ENCODE results near the gene CIAO3. TPM values are rescaled to one million over a fixed set of nuclear protein-coding genes. Genes with fewer than 3 reads are reported as not detected.
"Not testable (repeated sequence)": the region's sequence is repeated elsewhere in the genome, so short reads cannot be mapped to it uniquely, and the experiment has no call there.

Gene CIAO3
- total and polyA plus RNA-seq, 5 donors: 21.5 to 31.3 (median 23.9) TPM

DNA sequence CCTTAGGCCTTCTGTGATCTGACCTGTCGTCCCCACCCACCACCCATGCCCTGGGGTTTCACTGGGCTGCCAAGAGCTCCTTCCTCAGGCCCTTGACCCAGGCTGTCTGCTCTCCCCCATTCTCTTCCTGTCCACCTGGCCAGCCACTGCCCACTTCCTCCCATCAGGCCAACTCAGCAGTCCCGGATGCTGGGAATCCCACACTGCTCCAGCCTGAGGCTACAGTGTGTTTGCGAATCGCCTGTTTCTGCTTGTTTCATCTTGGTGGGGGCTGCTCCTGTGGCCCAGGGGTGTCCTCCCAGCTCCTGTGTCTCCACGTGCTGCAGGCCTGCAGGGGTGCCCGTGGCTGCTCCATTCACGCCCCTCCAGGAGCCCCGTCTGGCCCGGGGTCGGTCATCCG lies 26.7 kb downstream of the CIAO3 start:
- Histone ChIP-seq H3K4me3 (ENCODE audit: low read length) (no peak overlapping the region), H3K27me3 (ENCODE audit: control insufficient read depth, insufficient read depth) (no peaks in the 10 kb centered on the region), H3K9me3 (ENCODE audit: control insufficient read depth, low read length) (no peaks in the 10 kb centered on the region), H3K4me1 (ENCODE audit: control insufficient read depth, insufficient read depth, low read length) (no peaks in the 10 kb centered on the region), H3K27ac (ENCODE audit: low read length) (no peak overlapping the region)
- ATAC-seq (no peak), DNase-seq (no peak)
- intact Hi-C loops (cut with DNase I): loop anchor here in 3 of 4 donors (5.0 to 10.0 kb wide), 3 partner anchors 71 to 341 kb away; partner anchors contain the start of genes CHTF18 (in 3 of the 3) and RPUSD1 (in 3 of the 3)
- 71% methylated on average over 11 of the region's 11 CpGs for WGBS

GRCh38 chr16:712740-713250 lies 28.0 kb downstream of the CIAO3 start:
- intact Hi-C loops (cut with DNase I): loop anchor here (2.0 to 10.0 kb wide), 4 partner anchors 72 to 342 kb away; partner anchors contain the start of genes CHTF18 (in 3 of the 4) and RPUSD1 (in 3 of the 4)
- H3K4me3 ChIP-seq (ENCODE audit: low read length); H3K27me3 ChIP-seq (ENCODE audit: control insufficient read depth, insufficient read depth); H3K9me3 ChIP-seq (ENCODE audit: control insufficient read depth, low read length); H3K4me1 ChIP-seq (ENCODE audit: control insufficient read depth, insufficient read depth, low read length); DNase-seq; ATAC-seq; H3K27ac ChIP-seq (ENCODE audit: low read length): not testable (repeated sequence)
- 57% methylated on average over 13 of the region's 13 CpGs for WGBS

- Histone ChIP-seq H3K27me3 (ENCODE audit: control insufficient read depth, insufficient read depth) (no peaks in the 10 kb centered on the region), H3K27ac (ENCODE audit: low read length) (no peak overlapping the region), H3K4me3 (ENCODE audit: low read length) (no peak overlapping the region), H3K9me3 (ENCODE audit: control insufficient read depth, low read length) (no peaks in the 10 kb centered on the region), H3K4me1 (ENCODE audit: control insufficient read depth, insufficient read depth, low read length) (no peaks in the 10 kb centered on the region)
- peak; percentile 64 to 67 for ATAC-seq
- intact Hi-C loops (cut with DNase I): loop anchor here (2.0 to 10.0 kb wide), 4 partner anchors 73 to 343 kb away; partner anchors contain the start of genes CHTF18 (in 3 of the 4) and RPUSD1 (in 3 of the 4)
- WGBS: 12% methylated on average over 25 of the region's 25 CpGs
- DNase-seq: peak; percentile 83 to 94 (median 92)
Measured at GRCh38 chr16:711548-712320, 29.1 kb downstream of the CIAO3 start.

DNA sequence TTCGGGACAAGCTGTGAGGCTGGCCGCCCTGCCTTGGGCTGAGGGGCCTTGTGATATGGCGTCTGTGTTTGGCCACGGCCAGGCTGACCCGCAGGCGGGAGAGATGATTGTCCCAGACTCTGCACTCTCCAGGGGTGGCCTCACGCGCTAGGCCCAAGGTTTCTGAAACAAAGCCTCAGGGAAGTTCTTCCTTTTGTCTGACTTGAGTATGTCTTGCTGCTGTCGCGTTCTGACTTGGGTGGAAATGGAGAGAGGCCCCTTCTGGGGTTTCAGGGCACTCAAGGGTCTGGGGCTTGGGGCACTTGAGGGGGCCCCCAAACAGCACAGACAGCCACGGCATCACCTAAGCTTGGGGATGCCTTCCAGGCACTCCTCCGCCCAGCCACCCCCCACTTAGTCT lies 29.7 kb downstream of the CIAO3 start:
- H3K27ac ChIP-seq (ENCODE audit: low read length): no peak overlapping the region
- WGBS: 70% methylated on average over 12 of the region's 12 CpGs
- intact Hi-C loops (cut with DNase I): loop anchor here in 3 of 4 donors (5.0 to 10.0 kb wide), 3 partner anchors 74 to 344 kb away; partner anchors contain the start of genes CHTF18 (in 3 of the 3) and RPUSD1 (in 3 of the 3)

GRCh38 chr16:710500-711075 lies 30.2 kb downstream of the CIAO3 start:
- ATAC-seq (no peak), DNase-seq (no peak)
- no peak overlapping the region for H3K27ac ChIP-seq (ENCODE audit: low read length)
- intact Hi-C loops (cut with DNase I): loop anchor here in 3 of 4 donors (5.0 to 10.0 kb wide), 3 partner anchors 74 to 344 kb away; partner anchors contain the start of genes CHTF18 (in 3 of the 3) and RPUSD1 (in 3 of the 3)
- no peaks in the 10 kb centered on the region for H3K4me1 ChIP-seq (ENCODE audit: control insufficient read depth, insufficient read depth, low read length)
- no peak overlapping the region for H3K4me3 ChIP-seq (ENCODE audit: low read length)
- no peaks in the 10 kb centered on the region for H3K9me3 ChIP-seq (ENCODE audit: control insufficient read depth, low read length)
- 71% methylated on average over 21 of the region's 21 CpGs for WGBS
- H3K27me3 ChIP-seq (ENCODE audit: control insufficient read depth, insufficient read depth): no peaks in the 10 kb centered on the region

More for the DNA sequence above, 29.7 kb downstream of the CIAO3 start:
- no peak for ATAC-seq
- no peaks in the 10 kb centered on the region for H3K4me1 ChIP-seq (ENCODE audit: control insufficient read depth, insufficient read depth, low read length)
- H3K27me3 ChIP-seq (ENCODE audit: control insufficient read depth, insufficient read depth): no peaks in the 10 kb centered on the region
- H3K9me3 ChIP-seq (ENCODE audit: control insufficient read depth, low read length): no peaks in the 10 kb centered on the region
- H3K4me3 ChIP-seq (ENCODE audit: low read length): no peak overlapping the region
- no peak for DNase-seq

DNA sequence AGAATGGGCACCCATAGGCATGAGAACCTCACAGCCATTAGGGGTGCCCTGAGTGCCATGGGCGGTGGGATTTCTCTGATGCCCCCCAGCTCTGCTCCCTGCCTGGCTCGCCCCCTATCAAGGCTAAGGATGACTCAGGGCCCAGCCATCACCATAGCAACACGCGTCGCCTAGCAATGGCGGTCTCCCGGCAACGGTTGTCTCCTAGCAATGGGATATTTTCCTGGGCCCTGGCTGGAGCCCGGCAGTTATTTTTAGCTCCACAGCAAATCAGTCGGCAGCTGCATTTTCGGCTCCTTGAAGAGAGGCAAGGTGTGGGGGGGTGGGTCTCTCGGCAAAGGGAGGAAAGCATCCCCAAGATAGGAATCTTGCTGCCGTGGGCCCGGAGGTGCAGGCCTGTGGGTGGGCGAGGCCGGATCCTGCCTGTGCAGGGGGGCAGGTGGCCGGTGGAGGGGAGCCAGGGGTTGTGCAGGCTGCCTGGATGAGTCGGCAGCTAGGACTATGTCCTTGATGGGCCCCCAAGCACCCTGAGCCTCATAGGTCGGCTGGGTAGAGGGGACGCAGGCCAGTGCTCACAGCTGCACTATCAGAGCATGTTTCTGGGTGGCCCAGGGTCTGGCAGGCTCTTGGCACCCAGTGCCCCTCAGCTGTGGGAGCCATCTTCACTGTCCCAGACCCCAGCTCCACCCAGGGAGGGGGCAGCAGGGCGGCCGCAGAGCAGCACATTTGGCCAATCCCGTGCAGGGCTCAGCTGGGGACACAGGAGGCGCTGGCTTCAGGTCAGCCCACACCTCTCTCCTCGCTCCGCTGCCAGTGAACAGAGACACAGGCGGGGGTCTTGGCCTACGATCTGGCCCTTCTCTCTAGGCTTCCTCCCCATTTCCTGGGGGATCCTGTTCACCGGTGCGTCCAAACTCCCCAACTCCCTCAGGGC lies 31.0 kb downstream of the CIAO3 start:
- no peaks in the 10 kb centered on the region for H3K9me3 ChIP-seq (ENCODE audit: control insufficient read depth, low read length)
- no peak overlapping the region for H3K27ac ChIP-seq (ENCODE audit: low read length)
- no peaks in the 10 kb centered on the region for H3K4me1 ChIP-seq (ENCODE audit: control insufficient read depth, insufficient read depth, low read length)
- no peak overlapping the region for H3K4me3 ChIP-seq (ENCODE audit: low read length)
- H3K27me3 ChIP-seq (ENCODE audit: control insufficient read depth, insufficient read depth): no peaks in the 10 kb centered on the region
- intact Hi-C loops (cut with DNase I): loop anchor here in 3 of 4 donors (5.0 to 10.0 kb wide), 4 partner anchors 75 to 345 kb away; partner anchors contain the start of genes CHTF18 (in 3 of the 3) and RPUSD1 (in 3 of the 3)
- DNase-seq (no peak), ATAC-seq (no peak)
- 22% methylated on average over 30 of the region's 30 CpGs for WGBS

DNA sequence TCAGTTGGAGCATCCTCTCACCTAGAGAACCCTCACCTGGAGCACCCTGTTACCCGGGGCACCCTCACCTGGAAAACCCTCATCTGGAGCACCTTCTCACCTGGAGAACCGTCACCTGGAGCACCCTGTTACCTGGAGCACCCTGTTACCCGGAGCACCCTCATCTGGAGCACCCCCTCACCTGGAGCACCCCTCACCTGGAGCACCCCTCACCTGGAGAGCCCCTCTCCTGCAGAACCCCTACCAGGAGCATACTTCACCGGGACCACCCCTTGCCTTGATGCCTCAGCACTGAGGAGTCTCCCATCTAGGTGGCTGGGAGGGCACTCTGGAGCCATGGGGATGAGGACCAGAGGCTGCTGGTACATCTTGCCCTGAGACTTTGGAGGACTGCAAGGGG lies 31.8 kb downstream of the CIAO3 start:
- Histone ChIP-seq H3K27me3 (ENCODE audit: control insufficient read depth, insufficient read depth) (no peaks in the 10 kb centered on the region), H3K4me3 (ENCODE audit: low read length) (no peak overlapping the region), H3K4me1 (ENCODE audit: control insufficient read depth, insufficient read depth, low read length) (no peaks in the 10 kb centered on the region), H3K27ac (ENCODE audit: low read length) (no peak overlapping the region), H3K9me3 (ENCODE audit: control insufficient read depth, low read length) (no peaks in the 10 kb centered on the region)
- intact Hi-C loops (cut with DNase I): loop anchor here in 1 of 4 donors (5.0 kb wide), 1 partner anchor 343 kb away; no protein-coding TSS in a partner anchor
- no peak for ATAC-seq
- 61% methylated on average over 4 of the region's 4 CpGs for WGBS
- no peak for DNase-seq

DNA sequence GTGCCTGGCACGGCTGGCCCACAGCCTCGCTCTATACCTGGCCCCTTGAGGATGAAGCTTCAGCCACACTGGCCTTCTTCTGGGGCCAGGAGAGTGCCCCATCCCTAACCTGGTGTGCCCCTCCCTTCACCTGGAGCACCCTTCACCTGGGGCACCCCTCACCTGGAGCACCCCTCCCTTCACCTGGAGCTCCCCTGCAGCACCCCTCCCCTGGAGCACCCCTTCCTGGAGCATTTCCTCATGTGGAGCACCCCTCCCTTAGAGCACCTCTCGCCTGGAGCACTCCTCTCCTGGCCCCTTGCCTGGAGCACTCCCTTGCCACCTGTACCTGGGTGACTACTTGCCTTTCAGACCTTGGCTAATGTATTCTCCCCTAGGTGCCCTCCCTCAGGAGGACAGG lies 32.8 kb downstream of the CIAO3 start:
- H3K9me3 ChIP-seq (ENCODE audit: control insufficient read depth, low read length): no peaks in the 10 kb centered on the region
- H3K4me3 ChIP-seq (ENCODE audit: low read length): no peak overlapping the region
- intact Hi-C loops (cut with DNase I): loop anchor here in 1 of 4 donors (5.0 kb wide), 1 partner anchor 344 kb away; no protein-coding TSS in a partner anchor
- WGBS: 54% methylated on average over 3 of the region's 3 CpGs
- ATAC-seq: no peak
- no peaks in the 10 kb centered on the region for H3K4me1 ChIP-seq (ENCODE audit: control insufficient read depth, insufficient read depth, low read length)
- H3K27me3 ChIP-seq (ENCODE audit: control insufficient read depth, insufficient read depth): no peaks in the 10 kb centered on the region
- no peak for DNase-seq
- H3K27ac ChIP-seq (ENCODE audit: low read length): no peak overlapping the region

GRCh38 chr16:707062-707538 lies 33.7 kb downstream of the CIAO3 start:
- no peaks in the 10 kb centered on the region for H3K27me3 ChIP-seq (ENCODE audit: control insufficient read depth, insufficient read depth)
- no peaks in the 10 kb centered on the region for H3K9me3 ChIP-seq (ENCODE audit: control insufficient read depth, low read length)
- no peak overlapping the region for H3K4me3 ChIP-seq (ENCODE audit: low read length)
- intact Hi-C loops (cut with DNase I): loop anchor here in 1 of 4 donors (5.0 kb wide), 1 partner anchor 345 kb away; no protein-coding TSS in a partner anchor
- ATAC-seq: no peak
- WGBS: 40% methylated on average over 14 of the region's 14 CpGs
- no peak overlapping the region for H3K27ac ChIP-seq (ENCODE audit: low read length)
- no peak for DNase-seq
- H3K4me1 ChIP-seq (ENCODE audit: control insufficient read depth, insufficient read depth, low read length): no peaks in the 10 kb centered on the region
